Measurements from ENCODE around the gene MIDN. TPM values are rescaled to one million over a fixed set of nuclear protein-coding genes. Genes with fewer than 3 reads are reported as not detected.

MIDN gene
- total and polyA plus RNA-seq, 4 experiments from 2014 or later, result 0.75 to 34.0 (median 18.2) TPM

DNA sequence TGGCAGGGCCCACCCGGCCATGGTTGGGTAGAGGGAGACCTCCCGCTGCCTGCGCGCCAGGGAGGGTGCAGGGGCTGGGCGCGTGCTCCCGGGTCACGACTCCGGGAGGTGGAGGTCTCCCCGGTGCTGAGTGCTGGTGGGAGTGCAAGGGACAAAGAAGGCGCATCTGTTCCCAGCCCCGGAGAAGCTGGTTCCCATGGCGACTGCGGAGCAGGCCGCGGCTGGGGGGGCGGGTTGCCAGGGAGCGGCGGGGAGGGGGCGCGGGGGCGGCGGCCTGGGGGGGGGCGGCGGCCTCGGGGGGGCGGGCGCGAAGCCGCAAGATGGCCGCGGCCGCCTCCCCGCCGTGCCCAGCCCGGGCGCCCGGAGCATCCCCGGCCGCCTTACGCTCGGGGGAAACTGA, 11.8 kb upstream of the MIDN start:
- peaks cover 0 to 2% of the 10 kb centered on the region in 2 donors for H3K36me3 Mint-ChIP-seq
- no peak overlapping the region for H3K4me3 Mint-ChIP-seq
- CTCF ChIA-PET (ENCODE audit: partially characterized antibody), result no interaction called here
- H3K27ac ChIP-seq (ENCODE audit: low read depth, low read length), result no peak overlapping the region
- no peak overlapping the region for H3K4me3 ChIP-seq (ENCODE audit: low read length in 2 of 2)
- peaks cover 6 to 10% of the 10 kb centered on the region in 2 donors for H3K27me3 Mint-ChIP-seq
- POLR2A ChIA-PET (ENCODE audit: partially characterized antibody), result interaction anchor here (1.2 kb wide), 1 partner anchor 33 kb away, joined by 5 read pairs; the partner anchor contains the start of gene CIRBP
- no peak overlapping the region for H3K27ac Mint-ChIP-seq
- intact Hi-C loops (cut with micrococcal nuclease), result no loop called here
- H3K4me1 ChIP-seq (ENCODE audit: insufficient read depth, low read length), result peaks cover 23% of the 10 kb centered on the region
- peaks cover 9 to 28% (median 19%) of the 10 kb centered on the region in 4 donors for H3K4me1 Mint-ChIP-seq
- peaks cover 0 to 3% (median 0%) of the 10 kb centered on the region in 8 donors for H3K9me3 Mint-ChIP-seq
- no peaks in the 10 kb centered on the region for H3K27me3 ChIP-seq (ENCODE audit: insufficient read depth, low read length)
- H3K9me3 ChIP-seq (ENCODE audit: control insufficient read depth in 1 of 2, low read length in 2 of 2), result no peaks in the 10 kb centered on the region
- DNase-seq, result no peak
- no peaks in the 10 kb centered on the region for H3K36me3 ChIP-seq (ENCODE audit: insufficient read depth, low read length)

DNA sequence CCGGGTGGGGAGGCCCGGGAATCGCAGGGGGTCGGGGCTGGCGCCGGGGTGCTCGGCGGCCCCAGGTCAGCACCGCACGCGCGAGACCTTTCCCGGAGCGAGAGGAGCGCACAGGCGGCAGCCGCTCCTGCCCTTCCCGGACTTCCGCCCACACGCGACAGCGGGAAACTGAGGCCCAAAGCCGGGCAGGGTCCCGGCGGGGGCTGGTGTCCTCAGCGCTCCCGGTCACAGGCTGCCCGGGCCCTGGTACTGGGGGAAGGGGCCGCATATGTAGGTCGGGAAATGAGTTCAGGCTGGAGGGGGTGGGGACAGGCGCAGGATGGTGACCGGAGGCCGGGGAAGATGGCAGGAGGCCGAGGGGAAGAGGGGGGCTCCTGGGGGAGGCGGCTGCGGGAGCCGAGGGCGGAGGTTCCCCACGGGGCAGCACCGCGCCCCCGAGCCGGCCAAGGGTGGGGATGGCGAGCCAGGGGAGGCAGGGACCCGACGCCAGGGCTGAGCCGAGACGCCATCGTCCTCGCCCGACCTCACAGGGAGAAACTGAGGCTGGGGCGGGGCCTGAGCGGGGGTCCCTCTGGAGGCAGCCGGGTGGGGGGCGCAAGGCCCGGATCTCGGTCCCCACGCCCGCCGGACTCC, 11.2 kb upstream of the MIDN start:
- Mint-ChIP-seq H3K4me3 (peak overlapping the region in 3 of 8 donors; percentile 41 to 45 (median 42)), H3K4me1 (peaks cover 10 to 33% (median 21%) of the 10 kb centered on the region in 4 donors), H3K27ac (no peak overlapping the region), H3K36me3 (peaks cover 0 to 2% of the 10 kb centered on the region in 2 donors), H3K27me3 (peaks cover 6 to 10% of the 10 kb centered on the region in 2 donors), H3K9me3 (peaks cover 0 to 3% (median 0%) of the 10 kb centered on the region in 8 donors)
- no peaks in the 10 kb centered on the region for H3K36me3 ChIP-seq (ENCODE audit: insufficient read depth, low read length)
- H3K27me3 ChIP-seq (ENCODE audit: insufficient read depth, low read length), result no peaks in the 10 kb centered on the region
- CTCF ChIA-PET (ENCODE audit: partially characterized antibody), result no interaction called here
- no peak overlapping the region for H3K27ac ChIP-seq (ENCODE audit: low read depth, low read length)
- POLR2A ChIA-PET (ENCODE audit: partially characterized antibody), result interaction anchor here (1.2 kb wide), 1 partner anchor 32 kb away, joined by 5 read pairs; the partner anchor contains the start of gene CIRBP
- no peak overlapping the region for H3K4me3 ChIP-seq (ENCODE audit: low read length in 2 of 2)
- no peak for DNase-seq
- intact Hi-C loops (cut with micrococcal nuclease), result no loop called here
- H3K9me3 ChIP-seq (ENCODE audit: control insufficient read depth in 1 of 2, low read length in 2 of 2), result no peaks in the 10 kb centered on the region
- H3K4me1 ChIP-seq (ENCODE audit: insufficient read depth, low read length), result peaks cover 26% of the 10 kb centered on the region

DNA sequence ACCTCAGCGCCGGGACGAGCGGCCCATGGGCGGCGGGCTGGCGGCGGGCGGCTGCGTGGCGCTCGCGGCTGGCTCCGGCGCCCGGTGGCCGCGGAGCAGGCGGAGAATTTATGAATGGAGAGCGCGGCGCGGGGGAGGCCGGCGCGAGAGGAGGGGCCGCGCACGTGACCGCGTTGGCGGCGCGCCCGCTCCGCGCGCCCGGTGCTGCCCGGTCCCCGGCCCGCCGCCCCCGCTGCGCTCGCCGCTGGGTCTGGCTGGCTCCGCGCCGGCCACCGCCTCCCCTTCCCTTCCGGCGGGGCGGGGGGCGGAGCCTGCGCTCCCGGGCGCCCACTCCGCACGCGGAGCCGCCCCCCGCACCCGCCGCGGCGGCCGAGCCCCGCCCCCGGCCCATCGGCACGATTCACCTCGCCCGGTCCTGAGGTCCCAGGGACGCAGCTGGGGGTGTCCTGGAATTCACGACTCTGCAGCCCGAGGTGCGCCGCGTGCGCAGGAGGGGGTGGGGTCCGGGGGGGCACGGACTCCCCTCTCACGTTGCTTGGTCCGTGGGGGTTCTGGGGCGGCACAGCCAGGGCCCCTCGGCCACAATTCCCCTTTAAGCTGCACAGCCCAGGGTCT, 10.5 kb upstream of the MIDN start, which contains the start of gene CBARP:
TSS of gene CBARP (minus strand) at position 252 of the 615 bp plus-strand sequence. CDS start 1,905 bp downstream, outside the sequence.
- peak within 1 kb of the TSS; percentile 55 to 88 (median 80) for H3K4me3 Mint-ChIP-seq
- H3K27me3 Mint-ChIP-seq, result peaks cover 6 to 10% of the 10 kb centered on the region in 2 donors
- CTCF ChIA-PET (ENCODE audit: partially characterized antibody), result interaction anchor here (1.7 kb wide), 1 partner anchor 254 kb away, joined by 6 read pairs; the partner anchor contains the start of gene WDR18
- H3K4me1 ChIP-seq (ENCODE audit: insufficient read depth, low read length), result peaks cover 31% of the 10 kb centered on the region
- H3K36me3 ChIP-seq (ENCODE audit: insufficient read depth, low read length), result no peaks in the 10 kb centered on the region
- intact Hi-C loops (cut with micrococcal nuclease), result no loop called here
- no peaks in the 10 kb centered on the region for H3K9me3 ChIP-seq (ENCODE audit: control insufficient read depth in 1 of 2, low read length in 2 of 2)
- peak within 1 kb of the TSS; percentile 75 to 95 (median 88) for H3K27ac Mint-ChIP-seq
- no peak within 1 kb of the TSS for H3K4me3 ChIP-seq (ENCODE audit: low read length in 2 of 2)
- no peaks in the 10 kb centered on the region for H3K27me3 ChIP-seq (ENCODE audit: insufficient read depth, low read length)
- H3K9me3 Mint-ChIP-seq, result peaks cover 0 to 3% (median 0%) of the 10 kb centered on the region in 8 donors
- peaks cover 0 to 2% of the 10 kb centered on the region in 2 donors for H3K36me3 Mint-ChIP-seq
- H3K27ac ChIP-seq (ENCODE audit: low read depth, low read length), result no peak within 1 kb of the TSS
- DNase-seq, result no peak
- POLR2A ChIA-PET (ENCODE audit: partially characterized antibody), result interaction anchor here (0.8 to 10.1 kb wide), 8 partner anchors 26 to 217 kb away, joined by 3 to 650 read pairs (median 3); partner anchors contain the start of genes ARHGAP45, CIRBP, FAM174C and RNU6-2
- peaks cover 10 to 40% (median 25%) of the 10 kb centered on the region in 4 donors for H3K4me1 Mint-ChIP-seq

DNA sequence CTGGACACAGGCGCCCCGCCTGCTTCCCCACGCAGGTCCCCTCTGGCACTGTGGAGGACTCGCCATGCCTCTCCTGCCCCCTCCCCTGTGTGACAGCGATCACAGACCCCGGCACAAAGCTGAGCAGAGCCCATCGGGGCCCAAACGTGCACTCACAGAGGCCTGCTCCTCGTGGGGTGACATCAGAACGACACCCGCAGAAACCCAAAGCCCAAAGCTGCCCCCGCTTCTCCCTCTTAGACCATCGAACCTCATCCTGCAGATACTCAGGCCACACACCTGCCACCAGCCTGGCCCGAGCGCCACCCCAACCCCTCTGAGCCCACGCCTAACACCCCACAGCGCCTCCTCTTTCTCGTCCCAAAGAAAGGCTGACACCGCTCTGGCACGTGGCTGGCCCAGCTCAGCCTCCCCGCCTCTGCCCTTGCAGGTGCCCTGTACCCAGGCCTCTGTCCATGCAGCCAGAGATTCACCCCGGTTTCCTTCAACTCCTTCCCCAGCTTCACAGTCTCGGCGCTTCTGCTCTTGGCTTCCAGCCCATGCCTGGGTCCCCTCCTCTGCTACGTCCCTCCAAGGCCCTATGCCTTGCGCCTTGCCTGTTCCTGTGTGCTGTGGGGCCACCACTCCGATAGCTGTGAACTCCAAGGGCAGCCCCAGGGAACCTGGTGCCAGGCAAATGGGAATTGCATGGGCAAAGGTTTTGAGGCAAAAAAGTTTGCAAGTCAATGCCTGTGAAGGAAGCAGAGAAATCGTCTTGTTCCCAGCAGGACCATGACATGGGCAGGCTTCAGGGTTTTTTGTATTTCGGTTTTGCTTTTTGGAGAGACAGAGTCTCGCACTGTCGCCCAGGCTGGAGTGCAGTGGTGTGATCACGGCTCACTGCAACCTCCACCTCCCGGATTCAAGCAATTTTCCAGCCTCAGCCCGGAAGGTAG, 9.7 kb upstream of the MIDN start:
- H3K9me3 ChIP-seq (ENCODE audit: control insufficient read depth in 1 of 2, low read length in 2 of 2), result no peaks in the 10 kb centered on the region
- ChIA-PET CTCF (ENCODE audit: partially characterized antibody) (interaction anchor here (0.9 to 1.7 kb wide), 2 partner anchors 44 to 255 kb away, joined by 3 to 6 read pairs; partner anchors contain the start of gene WDR18), POLR2A (ENCODE audit: partially characterized antibody) (interaction anchor here (0.7 to 10.1 kb wide), 10 partner anchors 25 to 218 kb away, joined by 3 to 650 read pairs (median 3); partner anchors contain the start of genes ARHGAP45, CIRBP, FAM174C and POLR2E)
- H3K4me3 ChIP-seq (ENCODE audit: low read length in 2 of 2), result no peak overlapping the region
- intact Hi-C loops (cut with micrococcal nuclease), result no loop called here
- no peaks in the 10 kb centered on the region for H3K36me3 ChIP-seq (ENCODE audit: insufficient read depth, low read length)
- Mint-ChIP-seq H3K36me3 (peaks cover 0 to 2% of the 10 kb centered on the region in 2 donors), H3K9me3 (peaks cover 0 to 3% (median 0%) of the 10 kb centered on the region in 8 donors), H3K4me3 (peak overlapping the region; percentile 55 to 88 (median 80)), H3K4me1 (peaks cover 10 to 46% (median 29%) of the 10 kb centered on the region in 4 donors), H3K27ac (peak overlapping the region; percentile 75 to 95 (median 88)), H3K27me3 (peaks cover 6 to 10% of the 10 kb centered on the region in 2 donors)
- no peak for DNase-seq
- H3K27me3 ChIP-seq (ENCODE audit: insufficient read depth, low read length), result no peaks in the 10 kb centered on the region
- H3K27ac ChIP-seq (ENCODE audit: low read depth, low read length), result no peak overlapping the region
- peaks cover 39% of the 10 kb centered on the region for H3K4me1 ChIP-seq (ENCODE audit: insufficient read depth, low read length)

DNA sequence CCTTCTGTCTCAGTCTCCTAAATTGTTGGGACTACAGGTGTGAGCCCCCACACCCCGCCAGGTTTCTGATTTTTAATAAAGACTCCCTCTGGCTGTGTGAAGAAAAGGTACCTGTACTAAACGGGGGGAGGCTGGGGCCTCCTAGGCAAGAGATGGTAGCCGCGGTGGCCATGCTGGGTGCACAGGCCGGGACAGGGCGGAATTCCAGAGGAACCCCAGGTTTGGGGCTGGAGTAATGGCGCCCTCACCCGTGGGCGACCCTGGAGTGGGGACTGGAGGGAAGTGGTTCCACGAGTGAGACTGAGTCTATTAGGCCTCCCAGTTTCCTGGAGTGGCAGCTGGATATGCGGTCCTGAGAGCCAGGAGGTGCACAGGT, 9.0 kb upstream of the MIDN start:
- Mint-ChIP-seq H3K27me3 (peaks cover 6 to 10% of the 10 kb centered on the region in 2 donors), H3K4me3 (peak overlapping the region in 6 of 8 donors; percentile 55 to 88 (median 73)), H3K36me3 (peaks cover 0 to 3% of the 10 kb centered on the region in 2 donors), H3K27ac (peak overlapping the region; percentile 75 to 95 (median 88)), H3K9me3 (peaks cover 0 to 3% (median 0%) of the 10 kb centered on the region in 8 donors), H3K4me1 (peaks cover 10 to 48% (median 29%) of the 10 kb centered on the region in 4 donors)
- POLR2A ChIA-PET (ENCODE audit: partially characterized antibody), result interaction anchor here (0.7 to 10.1 kb wide), 6 partner anchors 25 to 171 kb away, joined by 3 to 650 read pairs (median 3); partner anchors contain the start of genes CIRBP and POLR2E
- Histone ChIP-seq H3K36me3 (ENCODE audit: insufficient read depth, low read length) (no peaks in the 10 kb centered on the region), H3K27me3 (ENCODE audit: insufficient read depth, low read length) (no peaks in the 10 kb centered on the region), H3K9me3 (ENCODE audit: control insufficient read depth in 1 of 2, low read length in 2 of 2) (no peaks in the 10 kb centered on the region), H3K27ac (ENCODE audit: low read depth, low read length) (peak overlapping the region; percentile 38), H3K4me3 (ENCODE audit: low read length in 2 of 2) (no peak overlapping the region), H3K4me1 (ENCODE audit: insufficient read depth, low read length) (peaks cover 46% of the 10 kb centered on the region)
- intact Hi-C loops (cut with micrococcal nuclease), result no loop called here
- no peak for DNase-seq
- CTCF ChIA-PET (ENCODE audit: partially characterized antibody), result interaction anchor here (1.7 kb wide), 1 partner anchor 255 kb away, joined by 6 read pairs; the partner anchor contains the start of gene WDR18
